GM12874 (cell line): ENCODE data around the gene HNF4A.

Experiments used
- TF ChIP-seq, protein P1 (sequence below): IDR thresholded peaks from 2 replicates; pipeline ENCODE4 v1.5.1; 2011; ENCODE audit warnings: low read depth, mild to moderate bottlenecking, control low read depth, low read length, moderate library complexity; ENCODE audit not compliant: insufficient read depth

The HNF4A gene

DNA sequence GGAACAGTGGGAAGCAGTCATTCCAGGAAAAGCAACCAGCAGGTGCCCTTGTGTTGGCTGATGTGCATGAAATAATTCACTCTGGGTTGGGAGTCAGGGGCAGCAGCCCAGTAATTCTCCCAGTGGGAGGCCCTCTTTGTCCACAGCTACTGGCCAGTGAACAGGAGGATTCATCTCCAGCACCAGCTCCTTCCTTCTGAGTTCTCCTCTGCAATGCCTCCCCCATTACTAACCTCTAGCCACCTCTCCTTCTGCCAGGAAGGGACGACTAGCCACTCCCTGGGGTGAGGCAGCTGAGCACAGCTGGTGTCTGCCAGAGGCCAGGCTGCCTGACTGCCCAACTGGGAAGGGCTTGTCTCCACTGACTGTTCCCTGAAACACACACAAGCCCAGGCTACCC lies 31.2 kb upstream of the HNF4A start:
- TF ChIP-seq, protein P1, sequence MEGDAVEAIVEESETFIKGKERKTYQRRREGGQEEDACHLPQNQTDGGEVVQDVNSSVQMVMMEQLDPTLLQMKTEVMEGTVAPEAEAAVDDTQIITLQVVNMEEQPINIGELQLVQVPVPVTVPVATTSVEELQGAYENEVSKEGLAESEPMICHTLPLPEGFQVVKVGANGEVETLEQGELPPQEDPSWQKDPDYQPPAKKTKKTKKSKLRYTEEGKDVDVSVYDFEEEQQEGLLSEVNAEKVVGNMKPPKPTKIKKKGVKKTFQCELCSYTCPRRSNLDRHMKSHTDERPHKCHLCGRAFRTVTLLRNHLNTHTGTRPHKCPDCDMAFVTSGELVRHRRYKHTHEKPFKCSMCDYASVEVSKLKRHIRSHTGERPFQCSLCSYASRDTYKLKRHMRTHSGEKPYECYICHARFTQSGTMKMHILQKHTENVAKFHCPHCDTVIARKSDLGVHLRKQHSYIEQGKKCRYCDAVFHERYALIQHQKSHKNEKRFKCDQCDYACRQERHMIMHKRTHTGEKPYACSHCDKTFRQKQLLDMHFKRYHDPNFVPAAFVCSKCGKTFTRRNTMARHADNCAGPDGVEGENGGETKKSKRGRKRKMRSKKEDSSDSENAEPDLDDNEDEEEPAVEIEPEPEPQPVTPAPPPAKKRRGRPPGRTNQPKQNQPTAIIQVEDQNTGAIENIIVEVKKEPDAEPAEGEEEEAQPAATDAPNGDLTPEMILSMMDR = no peak

DNA sequence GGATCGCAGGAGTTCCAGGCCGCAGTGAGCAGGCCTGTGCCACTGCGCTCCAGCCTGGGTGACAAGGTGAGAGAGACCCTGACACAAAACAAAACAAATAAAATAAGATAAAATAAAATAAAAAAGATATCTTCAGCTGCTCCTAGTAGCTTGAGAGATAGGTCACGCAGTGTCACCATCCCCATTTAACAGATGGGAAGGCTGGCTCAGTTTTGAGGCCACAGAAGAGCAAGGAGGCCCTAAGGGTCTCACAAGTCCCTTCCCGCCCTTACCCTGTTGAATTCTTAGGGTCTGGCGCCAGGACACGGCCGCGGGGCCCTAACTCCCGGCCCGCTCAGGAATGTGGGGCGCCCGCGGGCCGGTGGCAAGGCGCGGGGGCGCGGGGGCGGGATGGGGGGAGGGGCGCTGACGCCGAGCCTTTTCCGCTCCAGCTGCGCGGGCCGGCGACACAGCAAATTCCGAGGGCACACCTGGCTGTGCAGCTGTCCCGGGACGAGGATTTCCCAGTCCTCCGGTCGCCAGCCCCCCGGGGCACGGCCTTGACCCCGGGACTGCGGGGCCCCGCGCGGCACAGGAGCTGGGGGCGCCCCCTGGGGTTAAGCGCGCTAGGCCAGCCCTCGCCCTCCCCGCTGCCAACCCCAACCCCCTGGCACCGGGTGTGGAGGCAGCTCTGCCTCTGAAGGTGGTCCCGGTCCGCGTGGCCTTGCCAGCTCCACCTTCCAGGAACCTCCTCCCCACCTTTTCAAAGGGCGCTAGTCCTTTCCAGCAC lies 28.9 kb upstream of the HNF4A start:
- TF ChIP-seq, protein P1 = no peak

DNA sequence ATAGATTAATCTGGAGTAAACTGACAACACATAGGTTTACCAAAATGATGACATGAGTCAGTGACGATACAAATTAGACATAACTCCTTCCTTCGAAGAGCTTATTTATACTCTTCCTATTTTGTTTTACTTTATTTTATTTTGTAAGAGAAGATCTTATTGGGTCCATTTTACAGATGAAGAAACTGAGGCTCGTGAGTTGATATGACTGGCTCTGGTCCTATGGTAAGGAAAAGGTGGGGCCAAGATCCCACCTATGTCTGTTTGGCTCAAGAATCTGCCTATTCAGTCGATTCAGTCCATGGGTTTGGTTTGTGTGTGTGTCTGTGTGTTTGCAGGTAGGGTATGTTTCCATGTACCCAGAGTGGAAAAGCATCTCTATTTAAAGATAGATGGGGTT lies 27.1 kb upstream of the HNF4A start:
- TF ChIP-seq, protein P1 = no peak

DNA sequence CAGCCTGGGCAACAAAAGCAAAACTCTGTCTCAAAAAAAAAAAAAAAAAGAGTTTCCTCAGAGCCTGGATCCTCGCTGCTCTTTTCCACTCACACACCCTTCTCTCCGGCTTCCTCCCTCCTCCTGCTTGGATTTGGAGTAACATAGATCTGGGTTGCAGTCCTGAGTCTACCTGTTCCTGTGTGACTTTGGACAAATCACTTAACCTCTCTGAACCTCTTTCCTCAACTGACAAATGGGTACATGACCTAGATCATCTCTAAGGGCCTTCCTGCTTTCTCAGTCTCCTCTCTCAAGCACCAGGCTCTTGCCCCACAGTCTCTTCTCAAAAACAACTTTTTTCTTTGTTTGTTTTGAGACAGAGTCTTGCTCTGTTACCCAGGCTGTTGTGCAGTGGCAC lies 24.3 kb upstream of the HNF4A start:
- TF ChIP-seq, protein P1 = no peak

DNA sequence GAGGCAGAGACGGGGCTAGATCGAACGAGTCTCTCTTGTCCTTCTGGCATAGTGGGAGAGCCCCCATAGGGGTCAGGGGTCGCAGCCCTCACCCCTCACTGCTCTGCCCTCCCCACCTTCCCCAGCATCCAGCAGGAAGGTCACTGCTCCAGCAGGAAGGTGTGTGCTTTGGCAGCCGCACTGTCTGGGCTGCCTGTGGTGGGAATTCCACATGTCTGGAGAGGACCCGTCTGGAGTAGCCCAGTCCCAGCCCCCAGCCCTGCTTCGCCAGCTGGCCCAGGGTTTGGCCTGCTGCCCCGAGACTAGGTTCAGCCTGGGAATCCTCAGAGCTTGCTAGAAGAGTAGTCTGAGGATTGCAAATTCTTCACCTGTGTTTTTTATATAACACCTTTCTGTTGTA lies 21.2 kb upstream of the HNF4A start:
- TF ChIP-seq, protein P1 = no peak

DNA sequence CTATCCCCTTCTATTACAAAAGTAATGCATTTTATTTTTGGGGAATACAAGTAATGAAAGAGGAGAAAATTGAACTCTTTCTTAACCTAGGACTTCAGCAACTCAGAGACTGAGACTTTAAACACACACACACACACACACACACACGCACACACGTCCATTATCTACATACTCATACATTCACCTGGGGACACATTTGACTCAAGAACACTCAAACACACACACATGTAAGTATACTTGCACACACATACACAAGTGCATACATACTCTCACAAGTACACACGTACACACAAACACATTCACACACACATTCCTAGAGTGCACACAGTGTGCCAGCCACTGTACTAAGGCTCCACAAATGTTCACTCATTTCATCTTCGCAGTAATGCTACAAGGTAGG lies 20.8 kb upstream of the HNF4A start:
- TF ChIP-seq, protein P1 = no peak

DNA sequence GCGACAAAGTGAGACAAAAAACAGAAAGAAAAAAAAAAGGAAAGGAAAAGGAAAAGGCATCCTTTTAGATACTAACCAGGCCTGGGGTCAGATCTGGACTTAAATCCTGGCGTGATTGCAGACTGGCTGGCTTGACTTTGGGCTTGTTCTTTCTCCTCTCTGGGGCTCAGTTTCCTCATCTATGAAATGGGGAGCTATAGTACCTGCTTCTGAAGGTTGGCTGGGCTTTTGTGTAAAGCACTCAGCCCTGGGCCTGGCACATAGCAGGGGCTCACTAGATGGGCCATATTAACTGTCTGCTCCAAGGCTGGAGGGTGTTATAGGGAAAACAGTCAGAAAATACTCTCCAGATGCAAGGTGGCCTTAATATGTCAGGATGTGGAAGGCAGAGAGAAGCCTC lies 19.8 kb upstream of the HNF4A start:
- TF ChIP-seq, protein P1 = no peak

DNA sequence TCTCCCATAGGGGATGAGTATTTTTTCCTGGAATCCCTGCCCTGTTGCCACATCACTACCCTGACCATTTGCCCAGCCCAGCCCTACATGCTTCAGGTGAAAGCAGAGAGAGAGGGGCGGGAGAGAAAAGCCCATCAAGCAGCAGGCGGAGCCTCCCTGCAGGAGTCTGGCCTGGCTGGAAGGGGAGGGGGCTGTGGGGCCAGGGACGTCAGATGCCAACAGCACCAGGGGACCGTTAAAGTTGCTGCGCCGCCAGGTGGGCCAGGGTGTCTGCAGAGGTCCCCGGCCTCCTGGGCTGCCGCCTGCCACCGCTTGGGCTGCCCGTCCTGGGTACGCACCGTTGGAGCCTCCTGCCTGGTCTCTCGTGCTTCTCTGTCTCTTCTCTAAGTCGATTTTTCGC lies 19.4 kb upstream of the HNF4A start:
- TF ChIP-seq, protein P1 = no peak
